CD4-positive, alpha-beta memory T cell (primary cell): Measurements from ENCODE around the gene NKX2-2. TPM values are rescaled to one million over a fixed set of nuclear protein-coding genes. Genes with fewer than 3 reads are reported as not detected.

Source experiments
- CTCF ChIA-PET: fragments of 350-600 bp; sonication (Branson Sonifier 250); formaldehyde crosslinking; loops from one replicate; lab custom pipeline; 2021; ENCODE audit warnings: inconsistent platforms; ENCODE audit not compliant: partially characterized antibody; lab: Charles Lee
- POLR2A ChIA-PET: fragments of 350-600 bp; sonication (Branson Sonifier 250); formaldehyde crosslinking; loops from one replicate; lab custom pipeline; 2021; ENCODE audit not compliant: partially characterized antibody; lab: Charles Lee
- DNase-seq, 5 donors: peaks; one replicate each; pipeline versions ENCODE4 v3.0.0 to v3.0.0-alpha.2; 2020 to 2022; ENCODE audit warnings: mixed read lengths in 1 of 5
- H3K27ac ChIP-seq: one replicate; pipeline ENCODE4 v1.7.0; 2013; ENCODE audit warnings: low read depth, low read length
- H3K27me3 ChIP-seq: 2 replicates; pipeline ENCODE4 v1.7.0; 2013; ENCODE audit warnings: mild to moderate bottlenecking, low read length, moderate library complexity; ENCODE audit not compliant: insufficient read depth
- H3K36me3 ChIP-seq: 2 replicates; pipeline ENCODE4 v1.7.0; 2013; ENCODE audit warnings: mild to moderate bottlenecking, low read length, moderate library complexity; ENCODE audit not compliant: insufficient read depth
- H3K4me1 ChIP-seq: 2 replicates; pipeline ENCODE4 v1.7.0; 2013; ENCODE audit warnings: mild to moderate bottlenecking, low read length, moderate library complexity; ENCODE audit not compliant: insufficient read depth
- H3K4me3 ChIP-seq, 2 donors: one replicate each; pipeline ENCODE4 v1.7.0; 2013; ENCODE audit warnings: low read length in 2 of 2, mild to moderate bottlenecking in 1 of 2
- H3K9me3 ChIP-seq, 2 donors: one replicate each; pipeline ENCODE4 v1.7.0; 2013; ENCODE audit warnings: low read length in 2 of 2, control low read depth in 1 of 2; ENCODE audit not compliant: control insufficient read depth in 1 of 2
- H3K27ac Mint-ChIP-seq, 7 donors: one replicate each; pipeline ENCODE4 v1.8.0; 2020 to 2021; ENCODE audit warnings: mixed read lengths in 7 of 7, mild to moderate bottlenecking in 6 of 7, inconsistent platforms in 3 of 7, moderate library complexity in 3 of 7
- H3K27me3 Mint-ChIP-seq, 2 donors: one replicate each; pipeline ENCODE4 v1.8.0; 2020 to 2021; ENCODE audit warnings: mixed read lengths in 2 of 2
- H3K36me3 Mint-ChIP-seq, 2 donors: one replicate each; pipeline ENCODE4 v1.8.0; 2020 to 2021; ENCODE audit warnings: mixed read lengths in 2 of 2, inconsistent platforms in 1 of 2, mild to moderate bottlenecking in 1 of 2
- H3K4me1 Mint-ChIP-seq, 4 donors: one replicate each; pipeline ENCODE4 v1.8.0; 2020 to 2021; ENCODE audit warnings: mixed read lengths in 4 of 4, mild to moderate bottlenecking in 1 of 4
- H3K4me3 Mint-ChIP-seq, 8 donors: one replicate each; pipeline ENCODE4 v1.8.0; 2020 to 2021; ENCODE audit warnings: mixed read lengths in 8 of 8, mild to moderate bottlenecking in 7 of 8, moderate library complexity in 6 of 8, inconsistent platforms in 3 of 8
- H3K9me3 Mint-ChIP-seq, 8 donors: one replicate each; pipeline ENCODE4 v1.8.0; 2020 to 2021; ENCODE audit warnings: mixed read lengths in 8 of 8, mild to moderate bottlenecking in 5 of 8, inconsistent platforms in 3 of 8, moderate library complexity in 1 of 8
- intact Hi-C: fragments of 100-400 bp; cut with micrococcal nuclease; formaldehyde crosslinking; loops from one replicate; pipeline ENCODE4 v1.15.1; 2023
- polyA plus RNA-seq, 2 donors: library from polyadenylated mRNA; unstranded; fragments of 300-500 nt; fragmentation: Illumina TruSeq; gene quantifications; one replicate each; pipeline ENCODE4 v1.2.3, GENCODE V29; 2021
- total RNA-seq, 2 experiments: library from RNA; stranded (reverse); gene quantifications; one replicate each; pipeline ENCODE4 v1.2.3, GENCODE V29; 2021

Gene NKX2-2
- total and polyA plus RNA-seq, 4 experiments from 2014 or later, result not detected

GRCh38 chr20:21554985-21555384, 41.1 kb upstream of the NKX2-2 start:
- H3K36me3 ChIP-seq, result no peaks in the 10 kb centered on the region
- DNase-seq, result no peak
- H3K9me3 ChIP-seq, result no peaks in the 10 kb centered on the region
- ChIA-PET POLR2A (interaction anchor here (1.8 to 5.9 kb wide), 2 partner anchors 8 to 16 kb away, joined by 10 to 90 read pairs; no protein-coding TSS in a partner anchor), CTCF (interaction anchor here (1.2 to 10.9 kb wide), 4 partner anchors 14 to 26 kb away, joined by 4 to 83 read pairs (median 14); no protein-coding TSS in a partner anchor)
- Mint-ChIP-seq H3K36me3 (peaks cover under 1 to 3% of the 10 kb centered on the region in 2 donors), H3K4me3 (peak overlapping the region in 5 of 8 donors; percentile 4 to 69 (median 36)), H3K27me3 (peaks cover 0 to under 1% of the 10 kb centered on the region in 2 donors), H3K9me3 (peaks cover 0 to 3% (median 0%) of the 10 kb centered on the region in 8 donors), H3K27ac (peak overlapping the region; percentile 74 to 96 (median 90)), H3K4me1 (peaks cover 32 to 64% (median 53%) of the 10 kb centered on the region in 4 donors)
- intact Hi-C loops, result loop anchor here (5.0 to 10.0 kb wide), 3 partner anchors 38 to 840 kb away; partner anchors contain the start of genes RALGAPA2 and XRN2
- no peak overlapping the region for H3K4me3 ChIP-seq
- peak overlapping the region; percentile 10 for H3K27ac ChIP-seq
- H3K27me3 ChIP-seq, result no peaks in the 10 kb centered on the region
- peaks cover 57% of the 10 kb centered on the region for H3K4me1 ChIP-seq

- H3K27ac Mint-ChIP-seq, result peak overlapping the region in 6 of 7 donors; percentile 32 to 96 (median 83)
- H3K9me3 Mint-ChIP-seq, result peaks cover 0 to 3% (median 0%) of the 10 kb centered on the region in 8 donors
Observed at GRCh38 chr20:21554376-21554890, 40.6 kb upstream of the NKX2-2 start.

GRCh38 chr20:21550587-21550986, 36.7 kb upstream of the NKX2-2 start:
- Histone ChIP-seq H3K4me3 (no peak overlapping the region), H3K27ac (no peak overlapping the region), H3K27me3 (no peaks in the 10 kb centered on the region), H3K4me1 (peaks cover 62% of the 10 kb centered on the region), H3K36me3 (no peaks in the 10 kb centered on the region), H3K9me3 (no peaks in the 10 kb centered on the region)
- peaks cover 0 to 2% (median 0%) of the 10 kb centered on the region in 8 donors for H3K9me3 Mint-ChIP-seq
- H3K4me3 Mint-ChIP-seq, result no peak overlapping the region
- intact Hi-C loops, result loop anchor here (10.0 kb wide), 1 partner anchor 836 kb away; the partner anchor contains the start of gene RALGAPA2
- CTCF ChIA-PET, result interaction anchor here (0.7 to 10.9 kb wide), 4 partner anchors 18 to 316 kb away, joined by 3 to 83 read pairs (median 6); no protein-coding TSS in a partner anchor
- peaks cover 29 to 57% (median 49%) of the 10 kb centered on the region in 4 donors for H3K4me1 Mint-ChIP-seq
- H3K27ac Mint-ChIP-seq, result peak overlapping the region in 6 of 7 donors; percentile 31 to 97 (median 74)
- no peak for DNase-seq
- H3K36me3 Mint-ChIP-seq, result no peaks in the 10 kb centered on the region
- no peaks in the 10 kb centered on the region for H3K27me3 Mint-ChIP-seq
- POLR2A ChIA-PET, result interaction anchor here (0.9 kb wide), 1 partner anchor 21 kb away, joined by 3 read pairs; no protein-coding TSS in a partner anchor

More at GRCh38 chr20:21554376-21554890, 40.6 kb upstream of the NKX2-2 start:
- POLR2A ChIA-PET, result interaction anchor here (0.7 to 5.9 kb wide), 3 partner anchors 7 to 17 kb away, joined by 3 to 90 read pairs (median 10); no protein-coding TSS in a partner anchor
- Histone ChIP-seq H3K9me3 (no peaks in the 10 kb centered on the region), H3K27me3 (no peaks in the 10 kb centered on the region), H3K36me3 (no peaks in the 10 kb centered on the region), H3K27ac (no peak overlapping the region), H3K4me3 (no peak overlapping the region), H3K4me1 (peaks cover 57% of the 10 kb centered on the region)
- H3K27me3 Mint-ChIP-seq, result no peaks in the 10 kb centered on the region
- peaks cover 0 to 3% of the 10 kb centered on the region in 2 donors for H3K36me3 Mint-ChIP-seq
- DNase-seq, result no peak
- CTCF ChIA-PET, result interaction anchor here (1.2 to 10.9 kb wide), 4 partner anchors 13 to 25 kb away, joined by 4 to 83 read pairs (median 14); no protein-coding TSS in a partner anchor
- peaks cover 32 to 66% (median 55%) of the 10 kb centered on the region in 4 donors for H3K4me1 Mint-ChIP-seq
- H3K4me3 Mint-ChIP-seq, result peak overlapping the region in 6 of 8 donors; percentile 4 to 69 (median 39)
- intact Hi-C loops, result loop anchor here (10.0 kb wide), 1 partner anchor 840 kb away; the partner anchor contains the start of gene RALGAPA2

GRCh38 chr20:21548390-21549035, 34.6 kb upstream of the NKX2-2 start:
- intact Hi-C loops, result loop anchor here (1.0 to 2.0 kb wide), 4 partner anchors 9 to 42 kb away; no protein-coding TSS in a partner anchor
- ChIA-PET CTCF (interaction anchor here (0.7 to 10.9 kb wide), 6 partner anchors 9 to 43 kb away, joined by 3 to 83 read pairs (median 9); no protein-coding TSS in a partner anchor), POLR2A (interaction anchor here (0.6 to 5.0 kb wide), 7 partner anchors 8 to 1497 kb away, joined by 3 to 90 read pairs (median 6); partner anchors contain the start of genes CRNKL1 and XRN2)
- Mint-ChIP-seq H3K27ac (peak overlapping the region; percentile 84 to 97 (median 95)), H3K27me3 (no peaks in the 10 kb centered on the region), H3K4me1 (peaks cover 22 to 41% (median 32%) of the 10 kb centered on the region in 4 donors), H3K36me3 (no peaks in the 10 kb centered on the region), H3K4me3 (peak overlapping the region; percentile 74 to 88 (median 80)), H3K9me3 (peaks cover 0 to 2% (median 0%) of the 10 kb centered on the region in 8 donors)
- Histone ChIP-seq H3K27ac (peak overlapping the region; percentile 43), H3K9me3 (no peaks in the 10 kb centered on the region), H3K36me3 (no peaks in the 10 kb centered on the region), H3K27me3 (no peaks in the 10 kb centered on the region), H3K4me1 (peaks cover 44% of the 10 kb centered on the region), H3K4me3 (peak overlapping the region; percentile 10 to 32)
- DNase-seq, result peak; percentile 74 to 86 (median 80)

GRCh38 chr20:21546355-21546754, 32.5 kb upstream of the NKX2-2 start:
- Histone ChIP-seq H3K36me3 (no peaks in the 10 kb centered on the region), H3K27me3 (no peaks in the 10 kb centered on the region), H3K9me3 (no peaks in the 10 kb centered on the region), H3K4me1 (peaks cover 44% of the 10 kb centered on the region), H3K4me3 (no peak overlapping the region), H3K27ac (no peak overlapping the region)
- H3K36me3 Mint-ChIP-seq, result no peaks in the 10 kb centered on the region
- POLR2A ChIA-PET, result interaction anchor here (0.8 to 5.0 kb wide), 4 partner anchors 11 to 444 kb away, joined by 3 to 90 read pairs (median 4); no protein-coding TSS in a partner anchor
- H3K9me3 Mint-ChIP-seq, result peaks cover 0 to 2% (median 0%) of the 10 kb centered on the region in 8 donors
- DNase-seq, result no peak
- peak overlapping the region in 1 of 8 donors; percentile 88 for H3K4me3 Mint-ChIP-seq
- CTCF ChIA-PET, result interaction anchor here (0.9 to 10.9 kb wide), 6 partner anchors 11 to 310 kb away, joined by 3 to 83 read pairs (median 10); no protein-coding TSS in a partner anchor
- H3K27ac Mint-ChIP-seq, result peak overlapping the region in 5 of 7 donors; percentile 17 to 97 (median 60)
- H3K4me1 Mint-ChIP-seq, result peaks cover 22 to 41% (median 32%) of the 10 kb centered on the region in 4 donors
- intact Hi-C loops, result no loop called here
- peaks cover 0 to 2% of the 10 kb centered on the region in 2 donors for H3K27me3 Mint-ChIP-seq

- no peak for DNase-seq
- intact Hi-C loops, result no loop called here
- H3K36me3 ChIP-seq, result no peaks in the 10 kb centered on the region
- H3K9me3 ChIP-seq, result no peaks in the 10 kb centered on the region
- no peaks in the 10 kb centered on the region for H3K27me3 ChIP-seq
- no peak overlapping the region for H3K27ac ChIP-seq
- H3K4me1 ChIP-seq, result no peaks in the 10 kb centered on the region
- Mint-ChIP-seq H3K4me3 (no peak overlapping the region), H3K27me3 (peaks cover 5 to 12% of the 10 kb centered on the region in 2 donors), H3K4me1 (no peaks in the 10 kb centered on the region), H3K27ac (no peak overlapping the region), H3K9me3 (no peaks in the 10 kb centered on the region), H3K36me3 (no peaks in the 10 kb centered on the region)
- POLR2A ChIA-PET, result interaction anchor here (3.2 kb wide), 1 partner anchor 18 kb away, joined by 13 read pairs; no protein-coding TSS in a partner anchor
- no peak overlapping the region for H3K4me3 ChIP-seq
- CTCF ChIA-PET, result no interaction called here
Observed at GRCh38 chr20:21539512-21539911, 25.6 kb upstream of the NKX2-2 start.
